Lower leg skin (tissue), 3 donors: Measurements from ENCODE around the gene ZNF48.

Experiments
- POLR2A ChIP-seq, 2 donors: fragments of 450-650 bp; IDR thresholded peaks; one replicate each; pipeline ENCODE4 v1.6.1; 2016 to 2017; ENCODE audit warnings: antibody characterized with exemption in 2 of 2, mild to moderate bottlenecking in 1 of 2, moderate library complexity in 1 of 2
- TF ChIP-seq, protein P1 (sequence below), 3 donors: fragments of 450-650 bp; IDR thresholded peaks; one replicate each; pipeline ENCODE4 v1.5.1; 2016; ENCODE audit warnings: antibody characterized with exemption in 3 of 3, mild to moderate bottlenecking in 3 of 3, moderate library complexity in 2 of 3

DNA sequence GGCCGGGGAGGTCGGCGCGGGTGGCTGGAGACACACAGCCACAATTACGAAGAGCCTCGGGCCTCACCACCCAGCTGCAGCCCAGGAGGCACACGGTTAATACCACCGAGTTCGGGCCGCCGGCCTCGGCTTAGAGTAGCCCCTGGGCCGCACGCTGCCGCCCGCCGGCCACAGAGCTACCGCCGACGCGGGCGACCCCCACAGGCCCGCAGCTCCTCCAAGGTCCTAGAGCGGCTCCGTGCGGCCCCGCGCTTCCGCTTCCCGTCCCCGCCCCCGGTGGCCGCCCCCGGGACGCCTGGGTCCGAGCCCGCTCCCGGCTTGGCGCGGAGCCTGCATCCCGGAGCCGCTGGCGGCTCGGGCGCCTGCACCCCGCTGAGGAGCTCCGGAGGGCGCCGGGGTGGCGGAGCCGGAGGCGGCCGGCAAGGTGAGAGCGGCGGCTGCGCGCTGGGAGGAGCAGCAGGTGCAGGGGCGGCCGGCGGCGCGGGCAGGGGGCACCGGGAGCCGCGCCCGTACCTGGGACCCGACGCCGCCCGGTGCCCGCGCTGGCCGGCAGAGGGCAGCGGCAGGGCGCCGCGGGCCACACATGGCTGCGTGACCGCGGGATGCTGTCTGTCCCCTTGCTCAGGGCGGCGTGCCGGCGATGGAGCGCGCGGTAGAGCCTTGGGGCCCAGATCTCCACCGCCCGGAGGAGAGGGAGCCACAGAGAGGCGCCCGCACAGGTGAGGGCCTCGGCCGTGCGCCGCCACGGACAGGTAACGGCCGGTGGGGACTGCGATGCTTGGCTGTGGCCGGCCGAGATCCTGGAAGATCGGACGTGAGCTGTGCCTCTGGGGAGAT, at the start of gene ZNF48:
- no peak for TF ChIP-seq POLR2A (IDR thresholded peaks at IDR 0.05)
- TF ChIP-seq, protein P1, sequence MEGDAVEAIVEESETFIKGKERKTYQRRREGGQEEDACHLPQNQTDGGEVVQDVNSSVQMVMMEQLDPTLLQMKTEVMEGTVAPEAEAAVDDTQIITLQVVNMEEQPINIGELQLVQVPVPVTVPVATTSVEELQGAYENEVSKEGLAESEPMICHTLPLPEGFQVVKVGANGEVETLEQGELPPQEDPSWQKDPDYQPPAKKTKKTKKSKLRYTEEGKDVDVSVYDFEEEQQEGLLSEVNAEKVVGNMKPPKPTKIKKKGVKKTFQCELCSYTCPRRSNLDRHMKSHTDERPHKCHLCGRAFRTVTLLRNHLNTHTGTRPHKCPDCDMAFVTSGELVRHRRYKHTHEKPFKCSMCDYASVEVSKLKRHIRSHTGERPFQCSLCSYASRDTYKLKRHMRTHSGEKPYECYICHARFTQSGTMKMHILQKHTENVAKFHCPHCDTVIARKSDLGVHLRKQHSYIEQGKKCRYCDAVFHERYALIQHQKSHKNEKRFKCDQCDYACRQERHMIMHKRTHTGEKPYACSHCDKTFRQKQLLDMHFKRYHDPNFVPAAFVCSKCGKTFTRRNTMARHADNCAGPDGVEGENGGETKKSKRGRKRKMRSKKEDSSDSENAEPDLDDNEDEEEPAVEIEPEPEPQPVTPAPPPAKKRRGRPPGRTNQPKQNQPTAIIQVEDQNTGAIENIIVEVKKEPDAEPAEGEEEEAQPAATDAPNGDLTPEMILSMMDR (IDR thresholded peaks at IDR 0.05): peak in 1 of 3 donors; percentile 40
